Neural cell (in vitro differentiated cells): ENCODE results near the gene FSTL5.

Source experiments
- CTCF ChIP-seq: fragments of 450-650 bp; IDR thresholded peaks from 2 replicates; pipeline ENCODE4 v1.5.1; 2014; ENCODE audit warnings: antibody characterized with exemption, mild to moderate bottlenecking, moderate library complexity; ENCODE audit not compliant: poor library complexity, severe bottlenecking
- EZH2 ChIP-seq: fragments of 200-600, 300-800 bp; shearing (Covaris generic), sonication (generic); IDR thresholded peaks from 2 replicates; pipeline ENCODE4 v1.6.1; 2014; ENCODE audit warnings: antibody characterized with exemption, low read length, borderline replicate concordance, mild to moderate bottlenecking; ENCODE audit not compliant: insufficient read depth, poor library complexity, severe bottlenecking
- POLR2AphosphoS5 ChIP-seq: IDR thresholded peaks from 2 replicates; pipeline ENCODE4 v1.6.1; 2012
- TAF1 ChIP-seq: IDR thresholded peaks from 2 replicates; pipeline ENCODE4 v1.6.1; 2012; ENCODE audit warnings: low read depth

GRCh38 chr4:161336621-161337020 is 827.2 kb downstream of the FSTL5 start:
- TF ChIP-seq CTCF (no peak), POLR2AphosphoS5 (no peak), TAF1 (no peak), EZH2 (no peak)
